Fibroblast of skin of scalp (primary cell): Measurements from ENCODE around the gene ITGA5.
"Not testable (repeated sequence)": the region's sequence is repeated elsewhere in the genome, so short reads cannot be mapped to it uniquely, and the experiment has no call there.

Experiments used
- DNase-seq: peaks from one replicate; pipeline ENCODE4 v3.0.0-alpha.2; 2013

The ITGA5 gene

DNA sequence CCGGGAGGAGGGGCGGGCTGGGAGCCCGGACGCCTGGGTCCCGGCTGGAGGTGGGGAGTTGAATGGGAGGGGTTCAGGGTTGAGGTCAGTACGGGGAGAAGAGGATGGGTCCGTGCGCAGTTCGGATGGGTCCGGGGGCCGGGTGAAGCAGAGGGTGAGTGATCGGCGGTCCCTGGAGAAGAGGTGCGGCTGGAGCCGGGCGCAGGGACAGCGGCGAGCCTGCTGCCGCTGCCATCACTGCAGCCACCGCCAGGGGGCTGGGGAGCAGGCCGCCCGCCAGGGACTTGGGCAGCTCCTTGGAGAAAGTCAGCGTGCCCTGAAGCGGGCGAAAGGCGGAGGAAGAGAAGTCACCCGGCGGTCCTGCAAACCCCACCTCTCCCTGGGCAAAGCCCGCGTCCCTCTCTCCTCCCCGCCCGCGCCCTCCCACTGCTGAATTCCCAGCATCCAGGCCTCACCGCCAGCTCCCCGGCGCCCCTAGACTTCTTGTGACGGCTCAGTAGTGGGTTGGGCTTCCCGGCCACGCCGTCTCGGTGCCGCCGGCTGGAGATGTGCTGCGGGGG is 48.8 kb downstream of the ITGA5 start:
- DNase-seq = peak; percentile 83

DNA sequence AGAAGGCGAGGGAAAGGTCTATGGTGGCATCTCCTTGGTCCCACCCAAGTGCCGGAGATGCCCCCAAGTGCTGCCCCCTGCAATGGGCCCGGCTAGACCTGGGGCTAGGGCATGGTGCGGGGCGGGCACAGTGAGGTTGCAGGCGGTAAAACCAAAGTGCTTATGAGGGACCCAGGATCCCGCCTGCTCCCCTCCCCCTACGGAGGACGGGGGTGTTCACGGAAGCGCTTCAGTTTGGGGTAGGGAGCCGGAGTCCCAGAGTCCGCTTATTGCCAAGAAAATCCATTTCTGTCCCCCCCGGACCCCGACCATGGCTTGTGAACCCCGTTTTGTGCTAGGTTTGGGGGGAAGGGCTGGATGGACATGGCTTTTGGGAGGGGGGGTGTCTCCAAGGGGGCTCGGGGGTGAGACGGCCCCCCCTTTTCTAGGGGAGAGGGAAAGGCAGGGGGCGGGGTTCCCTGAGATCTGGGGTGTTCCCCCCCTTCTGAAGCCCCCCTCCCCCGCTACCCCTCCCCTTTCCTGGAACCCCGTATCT is 49.4 kb downstream of the ITGA5 start:
- no peak for DNase-seq

DNA sequence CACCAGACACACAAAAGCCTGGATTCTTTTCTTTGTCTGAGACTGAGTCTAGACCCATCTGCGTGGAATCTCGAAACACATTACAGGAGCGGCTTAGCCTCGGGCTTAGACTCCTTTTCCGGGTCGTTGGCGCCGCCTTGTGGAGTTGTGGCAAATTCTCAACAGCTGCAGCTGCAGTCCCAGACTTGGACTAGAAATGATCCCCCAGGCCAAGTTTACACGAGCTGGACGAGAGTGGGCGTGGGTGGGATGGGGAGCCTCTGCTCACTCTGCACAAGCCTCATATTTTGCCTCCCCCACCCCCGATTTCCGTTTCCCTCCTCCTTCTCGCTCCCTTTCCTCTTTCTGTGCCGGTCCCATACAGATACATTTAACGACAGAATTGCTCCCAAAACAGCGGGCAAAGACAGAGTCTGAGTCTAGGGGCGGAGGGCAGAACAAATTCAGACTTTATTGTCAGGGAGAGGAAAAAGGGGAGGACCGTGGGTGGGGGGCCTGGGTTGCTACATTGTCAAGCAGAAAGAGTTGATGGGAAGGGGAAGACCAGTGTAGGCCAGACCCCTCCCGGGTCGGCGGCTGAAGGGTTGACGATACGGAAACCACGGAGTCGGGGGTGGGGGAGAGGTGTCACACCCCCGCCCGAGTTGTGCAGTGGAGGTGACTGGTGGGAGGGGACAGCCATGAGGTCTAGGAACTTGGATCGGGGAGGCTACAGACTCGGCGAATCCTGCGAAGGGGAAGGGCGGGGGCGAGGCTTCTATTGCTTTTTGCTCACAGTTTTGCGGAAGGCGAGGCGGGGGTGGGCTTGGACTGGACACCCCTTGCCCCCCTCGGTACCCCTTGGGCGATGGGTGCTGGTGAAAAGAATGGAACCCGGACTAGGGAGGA is 50.1 kb downstream of the ITGA5 start:
- DNase-seq = peak; percentile 86

DNA sequence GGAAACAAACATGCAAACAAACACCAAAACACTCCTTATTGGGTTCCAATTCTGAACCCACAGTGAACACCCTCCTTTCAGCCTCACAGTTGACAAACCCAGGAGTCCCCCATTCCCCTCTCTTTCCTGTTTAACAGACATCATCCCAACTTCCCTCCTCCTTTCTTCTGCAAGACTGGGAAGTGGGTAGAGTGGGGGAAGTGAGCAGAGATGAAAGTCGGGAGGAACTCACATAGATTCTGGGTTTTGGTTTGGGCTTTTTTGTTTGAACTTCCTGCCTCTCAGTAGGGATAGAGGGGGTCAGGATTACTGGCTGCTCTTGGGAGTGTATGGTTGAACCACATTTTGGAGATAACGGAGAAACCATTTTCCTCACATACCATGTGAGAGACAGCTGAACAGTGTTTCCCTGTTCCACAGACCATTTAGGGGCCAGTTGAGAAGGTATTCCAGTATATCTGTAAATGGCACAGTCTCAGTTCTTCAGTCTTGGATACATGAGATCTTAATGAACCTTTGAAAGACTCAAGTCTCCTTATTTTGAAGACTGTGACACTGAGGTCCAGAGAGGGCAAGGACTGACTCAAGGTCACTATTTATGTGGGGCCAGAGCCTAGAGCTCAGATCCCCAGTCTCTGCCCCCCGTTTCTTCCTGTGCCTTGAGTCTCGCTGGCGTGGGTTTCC is 50.9 kb downstream of the ITGA5 start:
- DNase-seq = no peak

DNA sequence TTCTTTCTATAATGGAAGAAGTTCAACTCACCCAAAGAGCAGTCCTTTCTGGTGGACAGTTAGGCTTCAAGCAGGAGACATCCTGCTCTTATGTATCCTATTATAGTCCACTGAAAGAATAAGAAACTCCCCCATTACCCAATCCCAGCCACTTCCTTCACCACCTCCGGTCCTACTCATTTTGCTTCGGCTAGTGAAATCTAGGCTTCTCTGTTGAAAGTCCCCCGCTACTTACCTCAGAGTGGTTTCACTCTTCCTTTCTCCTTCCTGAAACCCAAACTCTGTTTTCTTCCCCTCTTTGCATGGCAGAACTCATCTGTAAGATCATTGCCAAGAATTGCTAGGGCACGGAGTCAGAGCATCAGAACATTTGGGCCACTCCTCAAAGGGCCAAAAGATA is 54.7 kb downstream of the ITGA5 start, which contains the start of gene GPR84:
Gene GPR84, minus strand, starts transcription at position 74 of the 400 bp plus-strand sequence. CDS start 635 bp downstream, outside the sequence.
- DNase-seq = no peak

DNA sequence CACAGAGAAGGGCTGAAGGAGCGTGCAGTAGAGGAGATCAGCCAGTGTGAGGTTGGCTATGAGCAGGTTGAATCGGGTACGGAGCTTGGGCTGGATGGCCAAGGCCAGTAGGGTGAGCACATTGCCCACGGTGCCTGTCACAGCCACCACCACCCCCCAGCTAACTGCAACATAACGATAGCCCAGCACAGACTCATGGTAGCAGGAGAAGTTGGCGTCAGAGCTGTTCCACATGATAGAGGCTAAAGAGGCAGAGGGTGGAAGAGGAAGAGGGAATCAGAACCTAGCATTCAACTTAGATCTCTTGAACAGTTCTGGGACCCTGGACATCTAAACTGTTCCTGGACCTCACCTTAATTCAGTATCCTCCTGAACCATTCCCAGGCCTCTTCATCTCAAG is 55.4 kb downstream of the ITGA5 start:
- no peak for DNase-seq

DNA sequence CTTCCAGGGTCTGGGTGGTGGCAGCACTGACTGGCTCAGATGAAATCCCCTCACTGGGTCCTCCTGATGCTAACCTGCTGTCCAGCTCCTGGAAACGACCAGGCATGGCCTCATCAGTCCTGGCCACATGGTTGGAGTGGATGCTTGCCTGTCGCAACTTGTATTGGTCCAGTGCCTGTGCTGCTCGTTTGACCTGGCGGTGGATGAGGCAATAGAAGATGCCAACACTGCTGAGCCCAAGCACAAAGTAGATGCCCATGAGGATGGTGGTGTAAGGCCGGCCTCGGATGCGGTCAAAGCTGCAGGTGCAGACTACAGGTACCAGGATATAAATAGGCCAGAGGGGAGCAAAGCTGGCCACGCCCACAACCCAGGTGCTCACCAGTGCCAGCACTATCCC is 56.0 kb downstream of the ITGA5 start:
- DNase-seq = no peak

DNA sequence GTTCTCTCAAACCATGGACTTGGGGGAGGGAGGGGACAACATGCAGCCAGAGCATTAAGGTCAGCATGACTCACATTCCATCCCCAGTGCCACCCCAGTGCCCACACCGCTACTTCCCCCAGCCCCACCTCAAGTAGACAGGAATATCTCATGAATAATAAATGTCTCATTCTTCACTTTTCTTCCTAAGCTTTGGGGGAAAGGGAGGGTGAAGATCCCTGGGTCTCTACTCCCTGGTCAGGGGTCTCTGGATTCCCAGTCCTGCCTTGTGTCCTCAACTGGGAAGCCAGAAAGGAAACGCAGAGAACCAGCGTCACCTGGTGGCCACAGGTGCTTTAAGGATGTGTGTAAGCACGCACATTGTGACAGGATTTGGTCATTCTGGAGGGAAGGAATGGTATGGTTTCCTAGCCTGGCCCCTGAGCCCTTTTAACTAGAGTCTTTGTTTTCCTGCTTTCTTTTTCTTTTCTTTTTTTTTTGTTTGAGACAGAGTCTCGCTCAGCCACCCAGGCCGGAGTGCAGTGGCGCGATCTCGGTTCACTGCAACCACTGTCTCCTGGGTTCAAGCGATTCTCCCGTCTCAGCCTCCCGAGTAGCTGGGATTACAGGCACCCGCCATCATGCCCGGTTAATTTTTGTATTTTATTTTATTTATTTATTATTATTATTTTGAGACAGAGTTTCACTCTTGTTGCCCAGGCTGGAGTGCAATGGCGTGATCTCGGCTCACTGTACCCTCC is 58.2 kb downstream of the ITGA5 start:
- DNase-seq = peak; percentile 77

DNA sequence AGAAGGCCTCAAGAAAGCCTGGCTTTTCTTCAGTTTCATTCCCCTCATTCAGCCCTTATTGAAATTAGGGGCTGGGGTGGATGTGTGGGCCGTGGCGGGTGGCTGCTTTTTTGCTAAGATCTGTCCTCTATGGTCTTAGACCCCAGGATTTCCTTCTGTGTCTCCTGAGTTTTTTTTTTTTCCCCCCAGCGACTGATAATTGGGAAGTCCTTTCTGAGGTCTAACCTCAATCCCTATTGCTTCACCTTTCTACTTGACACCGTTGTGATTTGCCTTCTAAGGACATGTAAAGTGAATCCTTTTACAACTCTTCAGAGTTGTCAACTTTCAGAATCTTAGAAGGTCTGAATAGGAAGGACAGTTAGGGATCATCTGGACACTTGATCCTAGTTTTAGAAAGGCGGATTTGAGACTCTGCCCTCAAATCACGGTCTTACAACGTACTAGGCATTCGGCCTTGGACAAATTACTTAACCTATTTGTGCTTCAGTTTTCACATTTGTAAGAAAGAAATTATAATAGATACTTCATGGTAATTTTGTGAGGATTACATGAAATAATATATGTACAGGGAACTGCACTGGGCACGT is 59.2 kb downstream of the ITGA5 start:
- DNase-seq = no peak

DNA sequence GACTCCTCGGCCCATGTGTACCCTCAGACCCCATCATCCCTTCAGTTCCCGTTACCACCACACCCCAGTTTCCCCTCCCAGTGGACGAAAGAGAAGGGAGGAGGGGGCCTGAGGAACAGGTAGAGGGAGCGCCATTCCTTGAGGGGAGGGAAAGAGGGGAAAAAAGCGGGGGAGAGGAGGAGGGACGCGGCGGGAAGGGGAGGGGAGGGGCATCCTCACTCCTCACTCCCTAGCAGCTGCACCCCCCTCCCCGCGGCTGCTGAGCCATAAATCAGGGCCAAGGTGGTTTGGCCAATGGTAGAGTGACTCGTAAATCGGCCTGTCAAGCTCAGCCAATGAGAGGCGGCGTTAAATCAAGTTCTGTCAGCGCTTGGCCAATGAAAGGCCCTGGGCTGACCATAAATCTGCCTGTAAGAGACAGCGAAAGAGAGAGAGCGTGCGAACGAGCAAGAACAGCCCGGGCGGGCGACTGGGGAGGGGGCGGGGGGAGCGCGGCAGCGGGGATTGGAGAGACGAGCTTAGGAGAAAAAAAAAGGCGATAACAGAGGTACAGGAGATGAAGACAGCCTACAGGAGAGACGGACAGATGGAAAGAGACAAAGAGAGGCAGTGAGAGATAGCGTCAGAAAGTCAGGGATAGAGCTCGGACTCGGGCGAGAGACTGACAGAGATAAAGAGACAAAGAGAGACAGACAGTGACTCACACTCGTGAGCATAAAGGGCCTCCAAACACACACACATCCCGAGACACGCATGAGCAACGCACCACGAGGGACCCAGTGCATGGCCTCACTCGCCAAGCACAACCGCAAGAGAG is 59.9 kb downstream of the ITGA5 start:
- peak; percentile 100 for DNase-seq

DNA sequence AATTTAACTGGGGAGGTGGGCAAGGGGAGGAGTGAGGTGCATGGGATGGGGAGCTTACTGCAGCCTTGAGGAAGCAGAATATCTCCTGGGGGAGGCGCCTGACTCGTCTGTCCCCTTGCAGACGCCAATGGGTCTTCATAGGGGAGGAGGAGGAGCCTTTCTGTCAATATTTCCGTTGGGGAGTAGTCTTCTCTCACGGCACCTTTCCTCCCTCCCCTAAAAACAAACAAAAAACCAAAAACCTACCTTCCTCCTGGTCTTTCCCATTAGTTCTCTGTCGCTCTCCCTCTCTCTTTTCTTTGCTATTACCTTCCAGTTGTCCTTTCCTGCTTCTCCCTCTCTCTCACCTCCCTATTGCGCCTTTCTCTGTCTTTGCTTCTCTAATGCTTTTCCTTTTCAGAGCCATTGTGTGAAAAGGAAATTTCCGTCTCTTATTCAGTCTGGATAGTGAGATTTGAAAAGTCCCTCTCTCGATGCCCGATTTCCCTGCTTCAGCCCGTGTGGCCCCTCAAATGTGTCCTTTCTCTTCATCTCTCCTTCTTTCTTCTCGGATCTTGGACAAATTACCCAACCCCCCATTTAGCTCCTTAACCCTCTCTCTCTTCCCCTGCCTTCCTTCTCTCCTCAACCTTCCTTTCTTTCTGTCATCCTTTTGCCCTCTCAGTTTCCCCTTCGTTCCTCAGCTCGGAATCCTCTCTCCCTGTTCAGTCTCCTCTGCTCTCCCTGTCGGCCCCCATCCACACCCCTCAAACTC is 60.7 kb downstream of the ITGA5 start:
- DNase-seq = no peak

DNA sequence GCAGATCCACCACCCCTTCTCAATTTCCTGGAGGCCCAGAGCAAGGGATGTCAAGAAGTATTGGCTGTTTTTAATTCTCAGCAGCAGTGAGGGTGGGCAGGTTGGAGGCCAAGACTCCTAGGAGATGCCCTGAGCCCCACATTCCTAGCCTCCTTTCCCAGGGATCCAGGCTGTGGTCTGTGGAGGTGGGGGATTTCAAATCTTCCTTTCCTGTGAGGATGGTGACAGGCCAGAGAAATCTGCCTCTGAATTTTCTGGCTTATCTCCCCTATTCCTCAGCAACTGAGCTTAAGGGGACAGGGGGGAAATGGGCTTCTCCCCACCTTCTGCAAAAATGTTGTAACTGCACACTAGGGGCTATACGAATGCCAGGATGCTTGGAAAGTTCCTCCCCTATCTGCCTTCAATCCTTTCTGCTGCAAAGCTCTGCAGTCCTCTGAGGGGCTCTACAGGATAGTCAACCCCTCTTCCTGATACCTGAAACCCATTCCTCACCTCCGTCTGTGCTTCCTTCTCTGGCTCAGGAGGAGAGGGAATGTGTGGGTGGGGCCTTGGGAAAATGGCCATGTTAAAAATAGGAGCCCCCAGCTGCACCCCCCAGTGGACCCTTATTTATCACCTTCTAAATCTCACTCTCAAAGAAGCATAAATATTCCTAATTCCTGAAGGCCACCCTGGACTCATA is 61.4 kb downstream of the ITGA5 start:
- DNase-seq = no peak

DNA sequence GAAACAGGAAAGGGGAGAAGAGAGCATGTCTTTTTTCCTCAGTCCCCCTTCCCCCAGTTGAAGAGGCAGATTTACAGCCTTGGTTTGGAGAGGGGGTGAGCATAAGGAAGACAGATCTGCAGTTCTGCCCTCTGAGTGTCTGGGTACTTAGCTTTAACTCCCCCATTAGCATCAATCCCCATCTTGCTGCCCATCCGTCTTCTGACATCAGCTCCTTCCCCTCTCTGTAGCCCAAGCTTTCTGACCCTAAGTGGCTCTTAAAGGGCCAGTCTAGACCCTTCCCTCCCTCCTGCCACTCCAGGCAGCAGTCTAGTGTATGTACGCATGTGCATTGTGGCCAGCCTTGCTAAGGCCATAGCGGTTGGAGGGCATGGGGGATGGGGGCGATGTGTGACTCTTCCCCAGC is 62.1 kb downstream of the ITGA5 start:
- no peak for DNase-seq

DNA sequence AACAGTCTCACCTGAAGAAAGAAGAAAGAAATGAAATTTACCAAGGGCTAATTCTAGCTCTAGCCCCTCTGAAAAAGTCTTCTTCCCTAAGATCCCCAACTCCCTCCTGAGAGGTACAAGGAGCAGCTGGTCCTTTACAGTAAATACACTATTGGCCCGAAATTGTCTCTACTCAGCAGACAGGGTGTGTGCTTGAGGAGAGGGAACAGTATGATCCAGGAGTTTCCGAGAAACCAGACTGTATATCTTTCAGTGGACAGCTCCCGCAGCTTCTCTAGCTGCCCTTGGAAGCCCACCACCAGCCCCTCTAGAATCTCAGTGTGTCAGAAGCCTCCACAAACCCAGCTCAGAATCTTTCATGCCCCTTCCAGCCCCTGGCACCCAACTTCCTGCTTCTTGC is 62.8 kb downstream of the ITGA5 start:
- DNase-seq = no peak

DNA sequence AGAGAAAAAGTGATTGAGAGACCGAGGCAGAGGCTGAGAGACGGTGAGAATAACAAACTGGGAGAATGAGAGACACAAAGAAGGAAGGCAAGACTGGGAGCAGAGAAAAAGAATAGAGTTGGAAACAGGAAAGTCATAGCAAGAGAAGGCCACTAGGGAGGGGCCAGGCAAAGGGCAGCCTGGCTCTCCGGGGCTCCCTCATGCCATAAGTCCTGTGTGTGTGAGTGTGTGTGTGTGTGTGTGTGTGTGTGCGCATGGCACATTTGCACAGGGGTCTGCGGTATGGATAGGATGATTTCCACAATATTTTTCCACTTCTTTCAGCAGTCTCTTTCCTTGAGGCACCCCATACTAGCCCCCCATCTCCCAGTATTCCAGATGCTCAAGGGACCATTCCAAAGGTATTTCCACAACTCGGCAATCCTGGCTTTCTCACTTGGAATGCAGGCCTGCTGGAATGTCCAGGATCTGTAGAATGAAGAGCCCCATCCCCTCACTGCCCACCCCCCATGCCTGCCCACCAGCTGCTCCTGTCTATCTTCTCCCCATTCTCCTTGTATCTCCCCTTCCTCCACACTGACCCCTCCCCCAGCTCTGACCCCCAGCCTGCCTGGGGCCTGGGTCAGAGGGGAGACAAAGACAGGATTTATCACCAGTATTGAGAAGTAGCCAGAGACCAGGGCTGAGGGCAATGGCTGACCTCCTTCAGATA is 63.8 kb downstream of the ITGA5 start:
- DNase-seq = no peak

DNA sequence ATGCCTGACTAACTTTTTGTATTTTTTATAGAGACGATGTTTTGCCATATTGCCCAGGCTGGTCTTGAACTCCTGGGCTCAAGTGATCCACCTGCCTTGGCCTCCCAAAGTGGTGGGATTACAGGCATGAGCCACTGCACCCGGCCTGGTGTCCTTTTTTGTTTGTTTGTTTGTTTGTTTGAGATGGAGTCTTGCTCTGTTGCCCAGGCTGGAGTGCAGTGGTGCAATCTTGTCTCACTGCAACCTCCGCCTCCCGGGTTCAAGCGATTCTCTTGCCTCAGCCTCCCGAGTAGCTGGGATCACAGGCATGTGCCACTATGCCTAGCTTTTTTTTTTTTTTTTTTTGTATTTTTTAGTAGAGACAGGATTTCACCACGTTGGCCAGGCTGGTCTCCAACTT is 64.8 kb downstream of the ITGA5 start:
- DNase-seq = not testable (repeated sequence)

DNA sequence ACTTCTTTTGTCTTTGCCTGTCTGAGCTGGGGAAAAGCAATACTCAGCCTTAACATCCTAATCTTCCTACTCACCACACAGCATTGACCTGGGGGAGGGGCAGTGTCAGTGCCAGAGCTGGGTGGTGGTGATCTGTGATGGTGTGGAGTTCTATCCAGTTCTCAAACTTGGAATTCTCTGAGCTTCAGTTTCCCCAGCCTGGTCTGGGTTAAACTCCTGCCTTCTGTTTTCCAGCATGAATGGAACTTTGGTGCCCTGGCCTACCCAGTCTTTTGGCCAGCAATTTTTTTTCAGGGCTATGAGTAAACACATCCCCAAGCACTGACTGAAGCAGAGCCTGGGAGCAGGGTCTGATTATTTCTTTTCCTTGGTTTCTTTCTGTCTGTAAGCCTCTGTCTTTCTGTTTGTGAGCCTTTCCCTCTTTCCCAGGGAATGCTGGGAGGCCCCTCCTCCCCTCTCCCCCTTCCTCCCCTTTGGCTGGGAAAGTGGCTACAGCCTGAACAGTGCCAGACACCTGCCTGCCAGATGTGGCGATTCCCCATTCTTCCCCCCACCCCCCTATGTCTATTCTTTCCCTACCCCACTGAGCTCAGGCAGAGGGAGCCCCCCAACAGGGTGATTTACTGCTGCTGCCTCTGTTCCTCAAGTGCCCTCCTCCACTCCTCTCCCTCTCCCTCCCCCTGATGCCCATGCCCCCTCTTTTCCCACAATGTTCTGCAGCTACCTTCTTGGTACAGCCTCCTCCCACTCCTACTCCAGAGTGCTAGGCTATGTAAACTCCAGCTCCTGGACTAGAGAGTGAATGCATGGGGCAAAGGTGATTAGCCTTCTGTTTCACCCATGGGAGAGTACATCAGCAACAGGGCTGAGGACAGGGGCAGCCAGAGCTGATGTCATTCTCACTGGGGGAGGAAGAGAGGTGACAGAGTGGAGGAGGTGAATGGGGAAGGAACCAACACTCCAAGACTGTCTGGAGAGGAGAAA is 65.9 kb downstream of the ITGA5 start:
- DNase-seq = no peak

DNA sequence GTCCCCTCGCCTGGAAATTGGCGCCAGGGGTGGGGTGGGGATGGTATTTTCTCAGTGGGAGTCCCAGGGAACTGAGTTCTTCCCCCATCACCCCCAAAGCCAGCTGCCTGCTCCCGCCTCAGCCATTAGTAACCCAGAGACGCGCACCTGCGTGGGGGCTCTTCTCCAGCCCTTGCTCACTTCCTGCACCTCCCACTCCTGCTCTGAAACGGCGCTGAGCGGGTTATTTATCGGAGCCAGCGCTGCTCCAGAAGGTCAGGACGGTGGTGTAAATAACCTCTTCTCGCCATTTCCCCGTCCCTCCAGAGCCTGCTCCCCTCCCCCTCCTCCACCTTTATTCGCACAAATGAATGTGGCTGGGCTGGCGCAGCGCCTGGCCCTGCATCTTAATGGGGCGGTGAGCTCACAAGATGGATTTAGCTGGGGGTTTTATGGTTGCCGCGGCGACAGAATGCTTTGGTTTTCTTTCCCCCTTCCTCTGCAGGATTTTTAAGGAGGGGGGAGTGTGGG is 67.0 kb downstream of the ITGA5 start:
- DNase-seq = peak; percentile 54
